Measurements from ENCODE around the gene CNTNAP4.
A peak's percentile ranks its signal among the peaks of the same experiment; 100 is the strongest.

CNTNAP4 gene

DNA sequence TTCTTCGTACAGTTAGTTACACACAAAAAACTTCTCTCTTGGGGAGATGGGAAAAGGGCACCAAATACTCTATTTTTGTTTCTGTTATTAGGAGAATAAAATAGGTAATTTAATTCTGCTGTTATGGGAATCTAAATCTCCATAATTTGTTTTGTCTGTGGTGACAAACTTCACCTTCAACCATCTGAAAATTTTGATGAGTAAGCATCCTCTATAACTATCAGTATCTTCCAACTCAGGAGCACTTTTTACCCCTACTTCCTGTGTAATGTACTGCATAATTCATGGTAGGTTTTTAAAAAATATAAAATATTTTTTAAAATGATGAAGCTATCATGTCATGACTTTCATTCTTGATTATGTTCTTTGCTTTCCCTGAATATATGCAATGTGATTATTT, 33.6 kb upstream of the CNTNAP4 start:
- H3K36me3 ChIP-seq (ENCODE audit: insufficient read depth, low read length) = no peaks in the 10 kb centered on the region

DNA sequence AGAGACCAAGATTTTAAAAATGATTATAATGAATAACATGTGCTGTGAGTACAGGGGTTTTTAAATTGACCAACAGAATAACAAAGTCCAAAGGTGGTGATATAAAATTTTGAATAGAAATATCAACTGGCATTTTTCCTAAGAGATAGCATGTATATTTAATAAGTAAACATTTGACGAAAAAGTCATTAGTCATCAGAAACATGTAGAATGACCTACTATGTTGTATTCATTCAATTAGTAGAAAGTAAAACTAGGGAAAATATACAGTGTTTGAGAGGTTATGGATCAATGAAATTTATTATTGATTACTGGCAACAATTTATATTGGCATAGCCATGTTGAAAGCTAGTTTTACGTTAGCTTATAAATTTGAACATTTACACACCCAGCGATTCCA, 30.6 kb upstream of the CNTNAP4 start:
- TF ChIP-seq, protein P1, sequence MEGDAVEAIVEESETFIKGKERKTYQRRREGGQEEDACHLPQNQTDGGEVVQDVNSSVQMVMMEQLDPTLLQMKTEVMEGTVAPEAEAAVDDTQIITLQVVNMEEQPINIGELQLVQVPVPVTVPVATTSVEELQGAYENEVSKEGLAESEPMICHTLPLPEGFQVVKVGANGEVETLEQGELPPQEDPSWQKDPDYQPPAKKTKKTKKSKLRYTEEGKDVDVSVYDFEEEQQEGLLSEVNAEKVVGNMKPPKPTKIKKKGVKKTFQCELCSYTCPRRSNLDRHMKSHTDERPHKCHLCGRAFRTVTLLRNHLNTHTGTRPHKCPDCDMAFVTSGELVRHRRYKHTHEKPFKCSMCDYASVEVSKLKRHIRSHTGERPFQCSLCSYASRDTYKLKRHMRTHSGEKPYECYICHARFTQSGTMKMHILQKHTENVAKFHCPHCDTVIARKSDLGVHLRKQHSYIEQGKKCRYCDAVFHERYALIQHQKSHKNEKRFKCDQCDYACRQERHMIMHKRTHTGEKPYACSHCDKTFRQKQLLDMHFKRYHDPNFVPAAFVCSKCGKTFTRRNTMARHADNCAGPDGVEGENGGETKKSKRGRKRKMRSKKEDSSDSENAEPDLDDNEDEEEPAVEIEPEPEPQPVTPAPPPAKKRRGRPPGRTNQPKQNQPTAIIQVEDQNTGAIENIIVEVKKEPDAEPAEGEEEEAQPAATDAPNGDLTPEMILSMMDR (IDR thresholded peaks at IDR 0.05; ENCODE audit: borderline replicate concordance, extremely low read depth, low read length, poor library complexity, severe bottlenecking) = no peak
- no peak for TF ChIP-seq EZH2 (IDR thresholded peaks at IDR 0.05; ENCODE audit: borderline replicate concordance, low read depth, low read length, severe bottlenecking)

More for the DNA sequence above, 33.6 kb upstream of the CNTNAP4 start:
- Histone ChIP-seq H3K27ac (ENCODE audit: low read length) (no peak overlapping the region), H3K9ac (ENCODE audit: low read depth, low read length) (no peak overlapping the region), H3K4me3 (ENCODE audit: low read depth in 1 of 2, low read length in 2 of 2) (no peak overlapping the region), H3K4me1 (ENCODE audit: insufficient read depth, low read length) (no peaks in the 10 kb centered on the region), H2AFZ (ENCODE audit: low read depth, low read length) (no peak overlapping the region), H3K9me3 (ENCODE audit: insufficient read depth, low read length, severe bottlenecking) (no peaks in the 10 kb centered on the region), H3K27me3 (ENCODE audit: insufficient read depth, low read length, poor library complexity) (no peaks in the 10 kb centered on the region), H3K4me2 (ENCODE audit: insufficient read depth, low read length) (no peak overlapping the region), H3K79me2 (ENCODE audit: insufficient read depth, low read length) (no peaks in the 10 kb centered on the region), H4K20me1 (ENCODE audit: insufficient read depth, low read length) (no peaks in the 10 kb centered on the region)
- ATAC-seq (ENCODE audit: insufficient read depth, low read depth) (no peak), DNase-seq (no peak)
- TF ChIP-seq, protein P1 (IDR thresholded peaks at IDR 0.05; ENCODE audit: borderline replicate concordance, extremely low read depth, low read length, poor library complexity, severe bottlenecking) = no peak
- TF ChIP-seq EZH2 (IDR thresholded peaks at IDR 0.05; ENCODE audit: borderline replicate concordance, low read depth, low read length, severe bottlenecking) = no peak

DNA sequence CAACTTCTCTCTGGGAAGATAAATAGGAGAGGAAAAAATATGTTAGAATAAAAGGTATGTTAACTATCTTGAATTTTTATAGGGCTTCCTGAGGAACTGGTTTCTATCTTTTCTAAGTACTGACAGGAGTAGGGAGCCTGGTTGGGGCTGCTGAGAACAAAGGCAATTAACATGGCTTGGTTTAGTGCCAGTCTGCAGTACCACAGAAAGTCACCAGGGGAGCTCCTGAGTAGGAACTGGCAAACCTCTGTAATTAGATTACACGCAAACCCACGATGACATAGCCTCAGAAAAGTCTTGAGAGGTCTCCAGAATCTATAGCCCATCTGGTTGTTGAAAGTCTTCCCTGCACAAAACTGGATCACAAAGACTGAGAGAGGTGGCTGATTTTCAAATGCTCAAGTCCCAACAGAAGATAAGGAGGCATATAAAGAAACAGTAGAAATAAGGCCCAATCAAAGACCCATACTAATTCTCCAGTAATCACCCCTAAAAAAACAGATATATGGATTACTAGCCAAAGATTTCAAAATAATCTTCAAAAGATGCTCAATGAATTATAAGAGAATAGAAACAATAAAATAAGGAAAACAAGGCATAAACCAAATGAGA, 11.7 kb upstream of the CNTNAP4 start:
- no peak for TF ChIP-seq EZH2 (IDR thresholded peaks at IDR 0.05; ENCODE audit: borderline replicate concordance, low read depth, low read length, severe bottlenecking)
- TF ChIP-seq, protein P1 (IDR thresholded peaks at IDR 0.05; ENCODE audit: borderline replicate concordance, extremely low read depth, low read length, poor library complexity, severe bottlenecking) = peak; percentile 70
- Histone ChIP-seq H3K4me2 (ENCODE audit: insufficient read depth, low read length) (no peak overlapping the region), H3K79me2 (ENCODE audit: insufficient read depth, low read length) (no peaks in the 10 kb centered on the region), H3K9me3 (ENCODE audit: insufficient read depth, low read length, severe bottlenecking) (no peaks in the 10 kb centered on the region), H3K4me3 (ENCODE audit: low read depth in 1 of 2, low read length in 2 of 2) (no peak overlapping the region), H3K27ac (ENCODE audit: low read length) (no peak overlapping the region), H4K20me1 (ENCODE audit: insufficient read depth, low read length) (no peaks in the 10 kb centered on the region), H3K27me3 (ENCODE audit: insufficient read depth, low read length, poor library complexity) (peaks cover 2% of the 10 kb centered on the region), H2AFZ (ENCODE audit: low read depth, low read length) (no peak overlapping the region), H3K36me3 (ENCODE audit: insufficient read depth, low read length) (no peaks in the 10 kb centered on the region), H3K4me1 (ENCODE audit: insufficient read depth, low read length) (no peaks in the 10 kb centered on the region), H3K9ac (ENCODE audit: low read depth, low read length) (no peak overlapping the region)
- DNase-seq = peak; percentile 58
- ATAC-seq (ENCODE audit: insufficient read depth, low read depth) = peak; percentile 83

More for the DNA sequence above, 30.6 kb upstream of the CNTNAP4 start:
- no peak for ATAC-seq (ENCODE audit: insufficient read depth, low read depth)
- Histone ChIP-seq H3K27ac (ENCODE audit: low read length) (no peak overlapping the region), H3K27me3 (ENCODE audit: insufficient read depth, low read length, poor library complexity) (no peaks in the 10 kb centered on the region), H3K4me1 (ENCODE audit: insufficient read depth, low read length) (no peaks in the 10 kb centered on the region), H3K4me3 (ENCODE audit: low read depth in 1 of 2, low read length in 2 of 2) (no peak overlapping the region), H3K9ac (ENCODE audit: low read depth, low read length) (no peak overlapping the region), H4K20me1 (ENCODE audit: insufficient read depth, low read length) (no peaks in the 10 kb centered on the region), H3K9me3 (ENCODE audit: insufficient read depth, low read length, severe bottlenecking) (no peaks in the 10 kb centered on the region), H3K79me2 (ENCODE audit: insufficient read depth, low read length) (no peaks in the 10 kb centered on the region), H2AFZ (ENCODE audit: low read depth, low read length) (no peak overlapping the region), H3K36me3 (ENCODE audit: insufficient read depth, low read length) (no peaks in the 10 kb centered on the region), H3K4me2 (ENCODE audit: insufficient read depth, low read length) (no peak overlapping the region)
- DNase-seq = no peak

Measured in DND-41 (cell line).